HEK293 (cell line): ENCODE data around the gene TAGAP.

Source experiments
- CTCF ChIA-PET: fragments of 350-600 bp; formaldehyde crosslinking; extraction: SDS; loops from one replicate; lab custom pipeline; 2021; ENCODE audit warnings: antibody characterized with exemption; lab: Yijun Ruan, JAX
- POLR2A ChIA-PET: fragments of 300-600 bp; formaldehyde crosslinking; extraction: SDS; loops from one replicate; lab custom pipeline; 2020; ENCODE audit warnings: antibody characterized with exemption, inconsistent platforms; lab: Yijun Ruan, JAX
- H3K27ac ChIP-seq: fragments of 200-500 bp; sonication (Bioruptor generic); 2 replicates; pipeline ENCODE4 v1.5.1; 2014; ENCODE audit warnings: low read depth, low read length, control low read depth, inconsistent platforms; ENCODE audit errors: extremely low read depth
- H3K36me3 ChIP-seq, 2 experiments: fragments of 200-500 bp in 1 of 2; sonication (Bioruptor generic) in 1 of 2; 1 replicate in 1 of 2; 2 replicates in 1 of 2; pipeline ENCODE4 v1.5.1; 2014 to 2017; ENCODE audit warnings: inconsistent platforms in 2 of 2, low read length in 2 of 2; ENCODE audit not compliant: control insufficient read depth in 2 of 2, insufficient read depth in 1 of 2
- H3K4me1 ChIP-seq: fragments of 200-500 bp; sonication (Bioruptor generic); 2 replicates; pipeline ENCODE4 v1.5.1; 2014; ENCODE audit warnings: mild to moderate bottlenecking, low read length, inconsistent platforms; ENCODE audit not compliant: control insufficient read depth, insufficient read depth
- H3K4me3 ChIP-seq: 2 replicates; pipeline ENCODE4 v1.5.1; 2011; ENCODE audit warnings: low read depth, mild to moderate bottlenecking, control low read depth, low read length, moderate library complexity
- H3K9me3 ChIP-seq: fragments of 200-500 bp; sonication (Bioruptor generic); 2 replicates; pipeline ENCODE4 v1.5.1; 2014; ENCODE audit warnings: low read depth, low read length, inconsistent platforms; ENCODE audit not compliant: control insufficient read depth, insufficient read depth
- ATF2 ChIP-seq: fragments of 450-650 bp; formaldehyde crosslinking; IDR thresholded peaks from 2 replicates; pipeline ENCODE4 v1.5.1; 2016; ENCODE audit warnings: missing biosample characterization, missing genetic modification characterization, low read depth
- BCL11A ChIP-seq: fragments of 450-650 bp; formaldehyde crosslinking; IDR thresholded peaks from 2 replicates; pipeline ENCODE4 v1.5.1; 2016; ENCODE audit warnings: low read depth, missing biosample characterization, missing genetic modification characterization
- BCL11B ChIP-seq: fragments of 450-650 bp; formaldehyde crosslinking; IDR thresholded peaks from 2 replicates; pipeline ENCODE4 v1.5.1; 2016; ENCODE audit warnings: low read depth, missing biosample characterization, missing genetic modification characterization
- KLF7 ChIP-seq: fragments of 450-650 bp; formaldehyde crosslinking; IDR thresholded peaks from 2 replicates; pipeline ENCODE4 v1.5.1; 2016; ENCODE audit warnings: missing biosample characterization, missing genetic modification characterization, borderline replicate concordance
- MEIS1 ChIP-seq: sonication (generic); formaldehyde crosslinking; IDR thresholded peaks from 2 replicates; pipeline ENCODE4 v1.8.1; 2022; ENCODE audit warnings: missing genetic modification reagents, mild to moderate bottlenecking, borderline replicate concordance
- REST ChIP-seq: fragments of 450-650 bp; formaldehyde crosslinking; IDR thresholded peaks from 2 replicates; pipeline ENCODE4 v1.5.1; 2016; ENCODE audit warnings: missing biosample characterization, missing genetic modification characterization
- ZBTB7A ChIP-seq: fragments of 450-650 bp; formaldehyde crosslinking; IDR thresholded peaks from 2 replicates; pipeline ENCODE4 v1.5.1; 2016; ENCODE audit warnings: low read depth, missing biosample characterization, missing genetic modification characterization
- ZFHX2 ChIP-seq: fragments of 450-650 bp; formaldehyde crosslinking; conservative IDR thresholded peaks from 2 replicates; pipeline ENCODE4 v1.5.1; 2016; ENCODE audit warnings: missing biosample characterization, missing genetic modification characterization
- ZIC2 ChIP-seq: fragments of 450-650 bp; formaldehyde crosslinking; IDR thresholded peaks from 2 replicates; pipeline ENCODE4 v1.5.1; 2016; ENCODE audit warnings: missing biosample characterization, missing genetic modification characterization
- ZNF157 ChIP-seq: fragments of 450-650 bp; formaldehyde crosslinking; IDR thresholded peaks from 2 replicates; pipeline ENCODE4 v1.5.1; 2016; ENCODE audit warnings: missing biosample characterization, missing genetic modification characterization
- ZNF2 ChIP-seq: fragments of 450-650 bp; formaldehyde crosslinking; IDR thresholded peaks from 2 replicates; pipeline ENCODE4 v1.5.1; 2016; ENCODE audit warnings: missing biosample characterization, missing genetic modification characterization
- ZNF23 ChIP-seq: fragments of 450-650 bp; formaldehyde crosslinking; IDR thresholded peaks from 2 replicates; pipeline ENCODE4 v1.5.1; 2016; ENCODE audit warnings: missing biosample characterization, missing genetic modification characterization, borderline replicate concordance
- ZNF248 ChIP-seq: fragments of 450-650 bp; formaldehyde crosslinking; IDR thresholded peaks from 2 replicates; pipeline ENCODE4 v1.5.1; 2017; ENCODE audit warnings: missing biosample characterization, missing genetic modification characterization
- ZNF26 ChIP-seq: fragments of 450-650 bp; formaldehyde crosslinking; IDR thresholded peaks from 2 replicates; pipeline ENCODE4 v1.5.1; 2016; ENCODE audit warnings: missing biosample characterization, missing genetic modification characterization
- ZNF280C ChIP-seq: fragments of 450-650 bp; formaldehyde crosslinking; IDR thresholded peaks from 2 replicates; pipeline ENCODE4 v1.5.1; 2016; ENCODE audit warnings: missing biosample characterization, missing genetic modification characterization
- ZNF292 ChIP-seq: fragments of 450-650 bp; formaldehyde crosslinking; IDR thresholded peaks from 2 replicates; pipeline ENCODE4 v1.5.1; 2016; ENCODE audit warnings: low read depth, missing biosample characterization, missing genetic modification characterization, borderline replicate concordance
- ZNF37A ChIP-seq: fragments of 450-650 bp; IDR thresholded peaks from 2 replicates; pipeline ENCODE4 v1.5.1; 2018; ENCODE audit warnings: missing biosample characterization, missing genetic modification characterization
- ZNF580 ChIP-seq: fragments of 450-650 bp; formaldehyde crosslinking; IDR thresholded peaks from 2 replicates; pipeline ENCODE4 v1.5.1; 2016; ENCODE audit warnings: missing biosample characterization, missing genetic modification characterization
- ZNF596 ChIP-seq: fragments of 450-650 bp; IDR thresholded peaks from 2 replicates; pipeline ENCODE4 v1.5.0; 2018; ENCODE audit warnings: missing biosample characterization, mild to moderate bottlenecking, missing genetic modification characterization, moderate library complexity
- ZNF707 ChIP-seq: fragments of 450-650 bp; formaldehyde crosslinking; IDR thresholded peaks from 2 replicates; pipeline ENCODE4 v1.5.1; 2016; ENCODE audit warnings: missing biosample characterization, missing genetic modification characterization
- ZNF768 ChIP-seq: fragments of 450-650 bp; formaldehyde crosslinking; IDR thresholded peaks from 2 replicates; pipeline ENCODE4 v1.5.1; 2018; ENCODE audit warnings: missing biosample characterization, mild to moderate bottlenecking, missing genetic modification characterization
- ZNF792 ChIP-seq: fragments of 450-650 bp; formaldehyde crosslinking; IDR thresholded peaks from 2 replicates; pipeline ENCODE4 v1.5.1; 2016; ENCODE audit warnings: missing biosample characterization, missing genetic modification characterization

TAGAP gene

GRCh38 chr6:159033160-159034049 lies 11.4 kb downstream of the TAGAP start:
- CTCF ChIA-PET = interaction anchor here (0.7 to 2.0 kb wide), 5 partner anchors 9 to 101 kb away, joined by 3 to 9 read pairs (median 4); no protein-coding TSS in a partner anchor

GRCh38 chr6:159031846-159032245 lies 12.9 kb downstream of the TAGAP start:
- Histone ChIP-seq H3K4me3 (no peak overlapping the region), H3K4me1 (no peaks in the 10 kb centered on the region), H3K27ac (no peak overlapping the region), H3K9me3 (no peaks in the 10 kb centered on the region), H3K36me3 (no peaks in the 10 kb centered on the region)
- no peak for TF ChIP-seq BCL11A (tag by site-specific recombination)
- no peak for TF ChIP-seq ZNF2 (tag by site-specific recombination)
- no peak for TF ChIP-seq REST (tag by site-specific recombination)
- TF ChIP-seq ZNF596 (tag by site-specific recombination) = no peak
- TF ChIP-seq BCL11B (tag by site-specific recombination) = no peak
- no peak for TF ChIP-seq ATF2 (tag by site-specific recombination)
- TF ChIP-seq ZNF280C (tag by site-specific recombination) = no peak
- TF ChIP-seq ZNF768 = no peak
- TF ChIP-seq ZNF37A = no peak
- no peak for TF ChIP-seq MEIS1 (CRISPR knock-in tag)
- no peak for TF ChIP-seq ZBTB7A (tag by site-specific recombination)
- no peak for TF ChIP-seq ZNF707 (tag by site-specific recombination)
- TF ChIP-seq ZFHX2 (tag by site-specific recombination) = no peak
- TF ChIP-seq ZNF157 (tag by site-specific recombination) = no peak
- no peak for TF ChIP-seq ZNF26 (tag by site-specific recombination)
- no peak for TF ChIP-seq ZNF248 (tag by site-specific recombination)
- no peak for TF ChIP-seq KLF7 (tag by site-specific recombination)
- TF ChIP-seq ZIC2 (tag by site-specific recombination) = no peak
- TF ChIP-seq ZNF292 (tag by site-specific recombination) = no peak
- CTCF ChIA-PET = interaction anchor here (0.9 to 2.0 kb wide), 3 partner anchors 11 to 102 kb away, joined by 3 to 9 read pairs (median 5); no protein-coding TSS in a partner anchor
- POLR2A ChIA-PET = no interaction called here

More at GRCh38 chr6:159033160-159034049, 11.4 kb downstream of the TAGAP start:
- Histone ChIP-seq H3K9me3 (no peaks in the 10 kb centered on the region), H3K4me3 (no peak overlapping the region), H3K27ac (no peak overlapping the region), H3K36me3 (no peaks in the 10 kb centered on the region), H3K4me1 (no peaks in the 10 kb centered on the region)
- POLR2A ChIA-PET = no interaction called here
- no peak for TF ChIP-seq ZNF23
- TF ChIP-seq ZNF792 (tag by site-specific recombination) = no peak
- TF ChIP-seq ZNF580 (tag by site-specific recombination) = no peak
